Measurements from ENCODE around the gene BDKRB1.

BDKRB1 gene

DNA sequence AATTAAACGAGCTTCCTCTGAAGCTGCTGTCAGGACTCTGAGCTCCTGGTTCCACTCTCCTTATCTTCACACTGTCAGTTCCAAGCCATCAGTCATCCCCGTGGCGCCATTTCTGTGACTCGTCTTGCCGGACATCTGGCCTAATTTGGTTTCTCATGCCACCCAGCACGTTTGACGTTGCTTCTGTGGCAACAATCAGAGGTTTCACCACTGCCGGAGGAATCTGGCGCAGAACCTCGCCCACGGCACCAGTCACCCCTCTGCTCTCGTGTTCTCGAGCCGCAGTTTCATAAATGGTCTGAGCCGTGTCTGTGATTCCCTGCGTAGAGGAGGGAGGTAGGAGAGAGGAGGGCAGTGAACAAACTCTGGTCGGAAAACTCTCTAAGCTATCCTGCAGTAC lies 29.7 kb downstream of the BDKRB1 start:
- FAIRE-seq = no peak
- TF ChIP-seq POLR2A (IDR thresholded peaks at IDR 0.05; ENCODE audit: low read depth, low read length) = no peak
- no peak for TF ChIP-seq TAF1 (IDR thresholded peaks at IDR 0.05; ENCODE audit: low read depth, low read length)
- TF ChIP-seq POLR2AphosphoS5 (IDR thresholded peaks at IDR 0.05; ENCODE audit: low read depth, low read length) = no peak
- TF ChIP-seq PAX5 (IDR thresholded peaks at IDR 0.05; ENCODE audit: insufficient read depth, low read length, severe bottlenecking) = no peak
- no peak for TF ChIP-seq POU2F2 (IDR thresholded peaks at IDR 0.05; ENCODE audit: low read depth, low read length)
- TF ChIP-seq SPI1 (IDR thresholded peaks at IDR 0.05; ENCODE audit: low read depth, low read length) = no peak
- no peak for DNase-seq (ENCODE audit: insufficient read length, low spot score)

DNA sequence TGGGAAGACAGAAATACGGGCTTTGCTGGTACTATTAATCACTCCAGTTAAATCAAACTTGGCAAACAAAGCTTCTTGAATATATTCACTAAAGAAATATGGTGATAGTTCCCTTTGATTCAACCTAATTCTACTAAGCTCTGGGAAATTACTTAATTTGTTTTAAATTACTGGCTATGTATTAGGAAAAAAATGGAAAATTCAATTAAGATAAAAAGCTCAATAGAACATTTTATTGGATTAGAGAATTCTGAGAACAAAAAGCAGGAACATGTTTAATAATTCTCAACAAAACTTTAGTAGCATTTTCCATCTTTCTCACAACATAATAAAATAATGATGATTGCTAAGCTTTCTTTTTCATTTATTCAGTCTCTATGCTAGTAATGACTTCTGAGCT lies 30.2 kb downstream of the BDKRB1 start:
- DNase-seq (ENCODE audit: insufficient read length, low spot score) (no peak), FAIRE-seq (no peak)
- TF ChIP-seq POLR2A (IDR thresholded peaks at IDR 0.05; ENCODE audit: low read depth, low read length) (no peak), POLR2AphosphoS5 (IDR thresholded peaks at IDR 0.05; ENCODE audit: low read depth, low read length) (no peak), PAX5 (IDR thresholded peaks at IDR 0.05; ENCODE audit: insufficient read depth, low read length, severe bottlenecking) (no peak), TAF1 (IDR thresholded peaks at IDR 0.05; ENCODE audit: low read depth, low read length) (no peak), SPI1 (IDR thresholded peaks at IDR 0.05; ENCODE audit: low read depth, low read length) (no peak)

DNA sequence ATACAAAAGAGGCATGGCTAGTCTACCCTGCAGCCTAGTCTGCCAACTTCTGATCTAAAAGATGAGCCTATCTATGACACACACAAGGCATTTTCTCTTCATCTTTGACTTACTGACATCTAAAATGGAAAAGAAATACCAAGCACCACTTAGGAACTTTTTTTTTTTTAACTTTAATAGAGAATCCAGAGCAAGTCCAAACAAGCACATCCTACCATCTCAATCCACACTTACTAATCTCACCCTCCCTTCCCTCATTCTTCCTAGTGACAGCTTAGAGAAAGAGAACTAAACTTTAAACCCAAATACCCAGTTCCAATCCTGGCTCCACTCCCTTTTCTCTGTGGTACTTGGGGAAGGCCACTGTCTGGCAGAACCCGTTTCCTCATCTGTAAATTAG lies 31.8 kb downstream of the BDKRB1 start:
- FAIRE-seq = no peak
- TF ChIP-seq POLR2AphosphoS5 (IDR thresholded peaks at IDR 0.05; ENCODE audit: low read depth, low read length) = no peak
- no peak for TF ChIP-seq PAX5 (IDR thresholded peaks at IDR 0.05; ENCODE audit: insufficient read depth, low read length, severe bottlenecking)
- no peak for TF ChIP-seq SPI1 (IDR thresholded peaks at IDR 0.05; ENCODE audit: low read depth, low read length)
- no peak for TF ChIP-seq POU2F2 (IDR thresholded peaks at IDR 0.05; ENCODE audit: low read depth, low read length)
- no peak for TF ChIP-seq POLR2A (IDR thresholded peaks at IDR 0.05; ENCODE audit: low read depth, low read length)
- no peak for TF ChIP-seq TAF1 (IDR thresholded peaks at IDR 0.05; ENCODE audit: low read depth, low read length)
- DNase-seq (ENCODE audit: insufficient read length, low spot score) = no peak

DNA sequence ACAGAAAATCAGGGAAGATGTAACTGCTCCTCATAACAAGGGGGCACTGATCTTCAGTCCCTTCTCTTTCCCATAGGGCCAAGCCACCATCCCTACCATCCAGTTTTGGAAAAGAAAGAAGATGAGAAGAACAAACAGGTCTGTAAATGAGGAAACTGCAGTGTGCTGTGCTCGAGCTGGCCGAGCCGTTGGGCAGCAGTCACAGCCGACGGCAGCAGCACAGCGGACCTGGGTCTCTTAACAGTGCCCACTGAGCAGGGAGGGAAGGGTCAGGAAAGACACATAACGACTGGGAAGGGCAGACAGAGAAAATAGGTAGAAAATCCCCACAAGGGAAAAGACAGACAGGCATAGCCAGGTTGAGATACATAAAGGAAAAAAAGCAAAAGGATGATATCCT lies 38.2 kb downstream of the BDKRB1 start:
- TF ChIP-seq POLR2AphosphoS5 (IDR thresholded peaks at IDR 0.05; ENCODE audit: low read depth, low read length) (no peak), TAF1 (IDR thresholded peaks at IDR 0.05; ENCODE audit: low read depth, low read length) (no peak), PAX5 (IDR thresholded peaks at IDR 0.05; ENCODE audit: insufficient read depth, low read length, severe bottlenecking) (no peak), POLR2A (IDR thresholded peaks at IDR 0.05; ENCODE audit: low read depth, low read length) (no peak), POU2F2 (IDR thresholded peaks at IDR 0.05; ENCODE audit: low read depth, low read length) (no peak), SPI1 (IDR thresholded peaks at IDR 0.05; ENCODE audit: low read depth, low read length) (no peak)
- FAIRE-seq = no peak
- DNase-seq (ENCODE audit: insufficient read length, low spot score) = no peak

DNA sequence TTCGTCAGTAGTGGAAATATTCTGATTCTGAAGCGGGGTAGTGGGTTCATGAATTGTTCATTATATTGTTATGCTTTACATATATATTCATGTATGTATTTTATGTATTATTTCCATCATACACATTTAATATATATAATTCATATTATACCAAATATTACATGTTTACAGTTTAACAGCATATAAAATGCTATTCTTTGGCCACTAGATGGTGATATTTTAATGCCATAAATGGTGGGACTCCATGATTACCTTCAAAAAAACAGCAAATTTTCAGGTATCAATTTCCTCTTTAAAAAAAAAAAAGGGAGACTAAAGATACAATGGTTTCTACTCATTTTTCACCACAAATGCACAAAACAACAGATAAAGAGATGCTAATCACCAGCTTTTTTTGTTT lies 41.0 kb downstream of the BDKRB1 start:
- no peak for DNase-seq (ENCODE audit: insufficient read length, low spot score)
- FAIRE-seq = peak; percentile 60
- TF ChIP-seq SPI1 (IDR thresholded peaks at IDR 0.05; ENCODE audit: low read depth, low read length) (no peak), POLR2A (IDR thresholded peaks at IDR 0.05; ENCODE audit: low read depth, low read length) (no peak), PAX5 (IDR thresholded peaks at IDR 0.05; ENCODE audit: insufficient read depth, low read length, severe bottlenecking) (no peak), POU2F2 (IDR thresholded peaks at IDR 0.05; ENCODE audit: low read depth, low read length) (no peak), TAF1 (IDR thresholded peaks at IDR 0.05; ENCODE audit: low read depth, low read length) (no peak)

DNA sequence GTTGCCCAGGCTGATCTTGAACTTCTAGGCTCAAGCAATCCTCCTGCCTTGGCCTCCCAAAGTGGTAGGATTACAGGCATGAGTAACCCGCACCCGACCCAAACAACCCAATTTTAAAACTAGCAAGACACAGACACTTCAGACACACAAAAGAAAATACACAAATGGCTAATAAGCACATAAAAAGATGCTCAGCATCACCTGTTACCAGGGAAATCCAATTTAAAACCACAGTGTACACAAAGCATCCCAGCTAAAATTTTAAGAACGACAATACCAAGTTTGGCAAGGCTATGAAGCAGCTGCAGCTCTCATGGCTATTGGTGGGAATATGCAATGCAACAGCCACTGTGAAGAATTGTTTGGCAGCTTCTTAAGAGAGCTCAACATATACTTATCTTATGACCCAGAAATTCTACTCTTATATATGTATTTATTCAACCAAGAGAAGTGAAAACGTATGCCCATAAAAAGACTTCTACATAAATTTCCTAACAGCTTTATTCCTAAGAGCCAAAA lies 42.0 kb downstream of the BDKRB1 start:
- TF ChIP-seq TAF1 (IDR thresholded peaks at IDR 0.05; ENCODE audit: low read depth, low read length) = no peak
- TF ChIP-seq POLR2A (IDR thresholded peaks at IDR 0.05; ENCODE audit: low read depth, low read length) = no peak
- no peak for TF ChIP-seq PAX5 (IDR thresholded peaks at IDR 0.05; ENCODE audit: insufficient read depth, low read length, severe bottlenecking)
- TF ChIP-seq POLR2AphosphoS5 (IDR thresholded peaks at IDR 0.05; ENCODE audit: low read depth, low read length) = no peak
- DNase-seq (ENCODE audit: insufficient read length, low spot score) (no peak), FAIRE-seq (no peak)

DNA sequence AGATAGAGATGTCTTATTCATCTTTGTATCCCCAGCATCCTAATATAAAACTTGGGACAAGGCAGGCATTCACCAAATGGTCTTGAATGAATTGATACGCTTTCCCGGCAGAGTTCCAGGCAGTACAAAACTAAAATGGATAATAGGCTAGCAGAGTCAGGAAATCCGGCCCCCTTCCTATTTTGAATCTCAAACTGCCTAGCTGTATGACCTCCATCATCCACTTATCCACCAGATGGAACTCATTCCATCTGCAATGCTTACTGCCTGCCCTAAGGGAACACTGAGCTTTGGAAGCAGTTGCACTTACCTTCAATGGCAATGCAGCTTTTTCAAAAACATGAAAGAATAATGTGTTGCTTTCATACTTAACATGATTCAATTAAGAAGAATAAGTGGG lies 43.4 kb downstream of the BDKRB1 start:
- DNase-seq (ENCODE audit: insufficient read length, low spot score) (no peak), FAIRE-seq (no peak)
- TF ChIP-seq POLR2A (IDR thresholded peaks at IDR 0.05; ENCODE audit: low read depth, low read length) (no peak), TAF1 (IDR thresholded peaks at IDR 0.05; ENCODE audit: low read depth, low read length) (no peak), SPI1 (IDR thresholded peaks at IDR 0.05; ENCODE audit: low read depth, low read length) (no peak), POLR2AphosphoS5 (IDR thresholded peaks at IDR 0.05; ENCODE audit: low read depth, low read length) (no peak), POU2F2 (IDR thresholded peaks at IDR 0.05; ENCODE audit: low read depth, low read length) (no peak), PAX5 (IDR thresholded peaks at IDR 0.05; ENCODE audit: insufficient read depth, low read length, severe bottlenecking) (no peak)

DNA sequence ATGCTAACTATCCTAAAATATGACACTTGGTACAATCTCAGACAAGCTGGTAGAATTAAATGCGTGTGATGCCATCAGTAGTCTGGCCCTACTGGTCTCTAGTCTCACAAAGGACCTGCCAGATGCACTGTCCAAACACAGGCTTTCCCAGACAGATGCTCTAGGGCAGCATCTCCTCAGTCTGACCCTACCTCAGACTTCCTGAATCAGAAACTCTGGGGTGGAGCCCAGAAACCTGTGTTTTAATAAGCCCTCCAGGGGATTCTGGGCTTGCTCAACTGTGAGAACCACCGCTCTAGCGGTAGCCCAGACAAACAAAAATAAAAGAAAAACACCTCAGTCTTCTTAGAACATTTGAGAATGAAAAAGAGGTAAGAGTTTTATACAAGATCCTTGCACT lies 48.0 kb downstream of the BDKRB1 start:
- no peak for DNase-seq (ENCODE audit: insufficient read length, low spot score)
- no peak for TF ChIP-seq POLR2A (IDR thresholded peaks at IDR 0.05; ENCODE audit: low read depth, low read length)
- TF ChIP-seq SPI1 (IDR thresholded peaks at IDR 0.05; ENCODE audit: low read depth, low read length) = no peak
- no peak for TF ChIP-seq TAF1 (IDR thresholded peaks at IDR 0.05; ENCODE audit: low read depth, low read length)
- TF ChIP-seq POLR2AphosphoS5 (IDR thresholded peaks at IDR 0.05; ENCODE audit: low read depth, low read length) = no peak
- TF ChIP-seq POU2F2 (IDR thresholded peaks at IDR 0.05; ENCODE audit: low read depth, low read length) = no peak
- TF ChIP-seq PAX5 (IDR thresholded peaks at IDR 0.05; ENCODE audit: insufficient read depth, low read length, severe bottlenecking) = no peak
- FAIRE-seq = no peak

DNA sequence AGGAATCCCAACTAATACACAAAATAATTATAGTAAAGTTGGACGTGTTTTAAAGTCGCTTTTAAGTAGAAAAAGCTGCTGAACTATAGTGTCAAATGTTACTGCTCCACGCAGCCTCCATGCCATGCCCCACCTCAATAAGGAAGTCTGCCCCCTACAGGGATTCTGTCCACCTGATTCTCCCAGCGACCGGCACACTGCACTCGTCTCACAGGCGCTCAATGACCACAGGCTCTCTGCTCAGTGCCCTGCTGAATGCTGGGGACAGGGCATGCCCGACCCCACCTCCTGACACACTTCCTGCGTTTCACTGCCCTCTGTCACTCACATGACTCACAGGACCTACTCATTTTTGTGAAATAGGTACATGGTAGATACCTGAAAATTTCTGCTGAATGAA lies 48.9 kb downstream of the BDKRB1 start:
- FAIRE-seq (no peak), DNase-seq (ENCODE audit: insufficient read length, low spot score) (no peak)
- no peak for TF ChIP-seq PAX5 (IDR thresholded peaks at IDR 0.05; ENCODE audit: insufficient read depth, low read length, severe bottlenecking)

DNA sequence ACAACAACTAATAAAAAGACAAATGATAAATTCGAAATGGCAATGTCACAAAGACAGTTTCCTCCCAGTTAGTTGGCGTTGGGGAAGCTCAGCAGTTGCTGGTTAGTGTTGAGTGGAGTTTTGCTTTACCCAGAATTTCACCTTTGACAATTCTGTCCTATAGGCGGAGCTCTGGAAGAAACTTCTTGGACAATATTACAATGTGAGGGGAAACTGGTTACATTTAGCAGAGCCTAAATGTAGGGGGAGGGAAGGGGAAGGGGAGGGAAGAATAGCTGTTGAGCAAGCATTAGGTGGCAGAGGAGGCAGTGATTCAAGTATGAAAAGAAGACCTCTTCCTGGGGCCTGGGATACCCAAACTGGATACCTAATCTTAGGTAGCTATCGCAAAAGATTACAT lies 51.4 kb downstream of the BDKRB1 start:
- no peak for FAIRE-seq
- TF ChIP-seq POU2F2 (IDR thresholded peaks at IDR 0.05; ENCODE audit: low read depth, low read length) (no peak), SPI1 (IDR thresholded peaks at IDR 0.05; ENCODE audit: low read depth, low read length) (no peak), POLR2A (IDR thresholded peaks at IDR 0.05; ENCODE audit: low read depth, low read length) (no peak), POLR2AphosphoS5 (IDR thresholded peaks at IDR 0.05; ENCODE audit: low read depth, low read length) (no peak), PAX5 (IDR thresholded peaks at IDR 0.05; ENCODE audit: insufficient read depth, low read length, severe bottlenecking) (no peak), TAF1 (IDR thresholded peaks at IDR 0.05; ENCODE audit: low read depth, low read length) (no peak)
- DNase-seq (ENCODE audit: insufficient read length, low spot score) = no peak

Measured in GM12891 (cell line).